Uterus (tissue), 2 donors: ENCODE data around the gene PRSS12.

ENCODE experiments used
- POLR2A ChIP-seq, 2 donors: fragments of 450-650 bp; IDR thresholded peaks; one replicate each; pipeline ENCODE4 v1.6.1; 2016; ENCODE audit warnings: antibody characterized with exemption in 2 of 2, mild to moderate bottlenecking in 1 of 2, moderate library complexity in 1 of 2
- TF ChIP-seq, protein P1 (sequence below), 4 experiments: fragments of 200-600 bp in 2 of 4; fragments of 450-650 bp in 2 of 4; sonication (generic) in 2 of 4; IDR thresholded peaks; one replicate each; pipeline ENCODE4 v1.5.1; 2016 to 2019; ENCODE audit warnings: antibody characterized with exemption in 4 of 4, mild to moderate bottlenecking in 2 of 4, moderate library complexity in 1 of 4

GRCh38 chr4:118264096-118264495, 88.7 kb downstream of the PRSS12 start:
- TF ChIP-seq, protein P1, sequence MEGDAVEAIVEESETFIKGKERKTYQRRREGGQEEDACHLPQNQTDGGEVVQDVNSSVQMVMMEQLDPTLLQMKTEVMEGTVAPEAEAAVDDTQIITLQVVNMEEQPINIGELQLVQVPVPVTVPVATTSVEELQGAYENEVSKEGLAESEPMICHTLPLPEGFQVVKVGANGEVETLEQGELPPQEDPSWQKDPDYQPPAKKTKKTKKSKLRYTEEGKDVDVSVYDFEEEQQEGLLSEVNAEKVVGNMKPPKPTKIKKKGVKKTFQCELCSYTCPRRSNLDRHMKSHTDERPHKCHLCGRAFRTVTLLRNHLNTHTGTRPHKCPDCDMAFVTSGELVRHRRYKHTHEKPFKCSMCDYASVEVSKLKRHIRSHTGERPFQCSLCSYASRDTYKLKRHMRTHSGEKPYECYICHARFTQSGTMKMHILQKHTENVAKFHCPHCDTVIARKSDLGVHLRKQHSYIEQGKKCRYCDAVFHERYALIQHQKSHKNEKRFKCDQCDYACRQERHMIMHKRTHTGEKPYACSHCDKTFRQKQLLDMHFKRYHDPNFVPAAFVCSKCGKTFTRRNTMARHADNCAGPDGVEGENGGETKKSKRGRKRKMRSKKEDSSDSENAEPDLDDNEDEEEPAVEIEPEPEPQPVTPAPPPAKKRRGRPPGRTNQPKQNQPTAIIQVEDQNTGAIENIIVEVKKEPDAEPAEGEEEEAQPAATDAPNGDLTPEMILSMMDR (IDR thresholded peaks at IDR 0.05), result no peak
- TF ChIP-seq POLR2A (IDR thresholded peaks at IDR 0.05), result no peak
